NCI-H2171 treated with DMSO at 0.1 percent for 48 hours (cell line): ENCODE results near the gene PAIP1.
"Not testable (repeated sequence)": the region's sequence is repeated elsewhere in the genome, so short reads cannot be mapped to it uniquely, and the experiment has no call there.

Experiments used
- DNase-seq: peaks from one replicate; lab custom pipeline; 2025; lab: John Stamatoyannopoulos, UW

PAIP1 gene, protein sequence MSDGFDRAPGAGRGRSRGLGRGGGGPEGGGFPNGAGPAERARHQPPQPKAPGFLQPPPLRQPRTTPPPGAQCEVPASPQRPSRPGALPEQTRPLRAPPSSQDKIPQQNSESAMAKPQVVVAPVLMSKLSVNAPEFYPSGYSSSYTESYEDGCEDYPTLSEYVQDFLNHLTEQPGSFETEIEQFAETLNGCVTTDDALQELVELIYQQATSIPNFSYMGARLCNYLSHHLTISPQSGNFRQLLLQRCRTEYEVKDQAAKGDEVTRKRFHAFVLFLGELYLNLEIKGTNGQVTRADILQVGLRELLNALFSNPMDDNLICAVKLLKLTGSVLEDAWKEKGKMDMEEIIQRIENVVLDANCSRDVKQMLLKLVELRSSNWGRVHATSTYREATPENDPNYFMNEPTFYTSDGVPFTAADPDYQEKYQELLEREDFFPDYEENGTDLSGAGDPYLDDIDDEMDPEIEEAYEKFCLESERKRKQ

DNA sequence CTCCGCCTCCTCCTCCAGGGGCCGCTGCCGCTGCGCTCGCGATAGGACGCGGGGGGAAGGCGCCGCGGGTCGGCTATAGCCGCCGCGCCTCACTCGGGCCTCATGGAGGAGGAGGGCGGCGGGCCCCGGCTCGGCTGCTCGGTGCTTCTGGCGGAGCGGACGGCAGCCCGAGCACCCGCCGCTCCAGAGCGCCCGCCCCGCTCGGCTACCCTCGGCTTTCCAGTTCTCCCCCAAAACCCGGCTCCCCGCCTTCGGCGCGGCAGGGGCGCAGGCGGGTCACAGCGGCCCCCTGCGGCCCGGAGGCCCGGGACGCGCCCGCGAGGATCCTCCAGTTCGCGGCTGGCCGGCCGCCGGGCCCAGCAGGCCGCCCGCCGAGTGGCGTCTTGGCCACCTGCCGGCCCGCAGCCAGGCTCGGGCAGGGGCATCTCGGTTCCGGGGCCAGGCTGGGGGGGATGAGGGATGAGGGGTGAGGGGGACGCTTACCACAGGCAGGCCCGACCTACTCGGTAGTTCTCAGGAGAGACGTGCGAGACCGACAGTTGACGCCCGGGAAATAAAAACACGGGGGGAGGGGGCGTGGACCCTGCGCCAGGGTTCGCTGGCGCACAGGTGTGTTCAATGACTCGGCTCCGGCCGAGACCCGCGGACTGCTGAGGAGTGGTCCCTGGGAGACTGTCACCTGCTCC, at the start of gene PAIP1:
TSS of gene PAIP1 (minus strand) at position 221 of the 686 bp plus-strand sequence. CDS start 231 bp downstream, outside the sequence.
- peak; percentile 92 for DNase-seq

DNA sequence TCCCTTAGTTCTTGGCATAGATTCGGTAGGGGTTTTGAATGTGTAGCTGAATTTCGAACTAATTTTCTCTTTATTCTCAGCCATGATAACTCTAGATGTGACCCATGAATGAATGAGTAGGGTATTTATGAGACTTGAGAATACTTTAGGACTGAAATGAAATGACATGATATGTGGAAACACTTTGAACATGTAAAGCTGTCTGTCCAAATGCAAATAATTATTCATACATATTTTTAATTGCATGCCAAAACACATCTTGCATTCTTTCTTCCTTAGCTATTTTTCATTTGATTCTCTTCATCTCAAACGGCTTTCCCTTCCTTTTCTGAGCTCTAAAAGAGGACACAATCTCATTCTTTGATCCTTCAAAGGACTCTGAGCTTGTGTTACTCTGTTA, 49.5 kb upstream of the PAIP1 start:
- no peak for DNase-seq

DNA sequence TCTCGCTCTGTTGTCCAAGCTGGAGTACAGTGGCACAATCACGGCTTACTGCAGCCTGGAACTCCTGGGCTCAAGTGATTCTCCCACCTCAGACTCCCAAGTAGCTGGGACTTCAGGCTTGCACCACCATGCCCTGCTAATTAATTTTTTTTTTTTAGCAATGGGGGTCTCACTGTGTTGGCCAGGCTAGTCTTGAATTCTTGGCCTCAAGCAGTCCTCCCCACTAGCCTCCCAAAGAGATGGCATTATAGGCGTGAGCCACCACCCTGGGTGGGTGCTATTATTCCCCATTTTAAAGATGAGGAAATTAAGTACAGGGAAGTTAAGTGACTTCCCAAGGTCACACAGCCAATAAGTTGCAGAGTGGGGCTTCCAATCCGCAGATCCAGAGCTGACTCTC, 47.8 kb upstream of the PAIP1 start:
- DNase-seq: no peak

DNA sequence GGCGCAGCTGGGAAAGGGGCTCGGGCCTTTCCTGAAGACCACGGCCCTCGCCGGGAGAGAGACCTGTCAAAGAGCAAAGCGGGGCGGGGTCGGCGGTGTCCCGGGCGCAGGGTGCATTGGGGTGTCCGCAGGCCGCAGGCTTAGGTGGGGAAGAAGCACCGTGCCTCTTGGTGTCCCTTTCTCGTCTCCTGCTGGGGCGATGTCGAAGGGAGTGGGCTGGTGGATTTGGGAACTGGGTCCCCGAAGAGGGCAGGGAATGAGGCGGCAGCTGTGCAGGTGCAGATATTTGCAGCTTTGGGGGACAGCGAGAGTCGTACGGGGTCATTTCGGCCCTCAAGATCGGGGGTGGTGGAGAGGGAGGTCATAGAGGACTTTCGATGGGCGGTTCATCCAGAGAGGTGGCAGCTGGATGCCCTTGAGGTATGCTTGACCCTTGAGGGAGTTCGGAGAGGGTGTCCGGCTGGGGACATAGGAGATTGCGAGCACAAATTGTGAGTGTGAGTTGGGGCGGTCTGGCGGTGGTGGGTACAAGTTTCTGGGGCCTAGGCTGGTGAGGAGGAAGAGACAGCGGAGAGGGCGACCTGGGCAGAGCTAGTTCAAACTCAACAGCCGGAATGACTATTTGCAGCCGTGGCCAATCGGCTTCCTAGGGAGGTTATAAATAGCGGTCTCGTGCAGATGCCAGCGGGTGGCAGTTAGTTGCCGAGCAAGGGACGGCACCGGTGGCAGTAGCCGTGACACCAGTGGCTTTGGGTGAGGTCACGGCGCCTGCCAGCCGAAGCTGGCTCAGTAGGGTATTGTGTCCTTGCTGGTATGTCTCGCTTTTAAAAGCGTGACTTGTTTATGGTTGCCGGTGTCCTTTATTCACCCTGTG, 46.7 kb upstream of the PAIP1 start:
- DNase-seq: no peak

DNA sequence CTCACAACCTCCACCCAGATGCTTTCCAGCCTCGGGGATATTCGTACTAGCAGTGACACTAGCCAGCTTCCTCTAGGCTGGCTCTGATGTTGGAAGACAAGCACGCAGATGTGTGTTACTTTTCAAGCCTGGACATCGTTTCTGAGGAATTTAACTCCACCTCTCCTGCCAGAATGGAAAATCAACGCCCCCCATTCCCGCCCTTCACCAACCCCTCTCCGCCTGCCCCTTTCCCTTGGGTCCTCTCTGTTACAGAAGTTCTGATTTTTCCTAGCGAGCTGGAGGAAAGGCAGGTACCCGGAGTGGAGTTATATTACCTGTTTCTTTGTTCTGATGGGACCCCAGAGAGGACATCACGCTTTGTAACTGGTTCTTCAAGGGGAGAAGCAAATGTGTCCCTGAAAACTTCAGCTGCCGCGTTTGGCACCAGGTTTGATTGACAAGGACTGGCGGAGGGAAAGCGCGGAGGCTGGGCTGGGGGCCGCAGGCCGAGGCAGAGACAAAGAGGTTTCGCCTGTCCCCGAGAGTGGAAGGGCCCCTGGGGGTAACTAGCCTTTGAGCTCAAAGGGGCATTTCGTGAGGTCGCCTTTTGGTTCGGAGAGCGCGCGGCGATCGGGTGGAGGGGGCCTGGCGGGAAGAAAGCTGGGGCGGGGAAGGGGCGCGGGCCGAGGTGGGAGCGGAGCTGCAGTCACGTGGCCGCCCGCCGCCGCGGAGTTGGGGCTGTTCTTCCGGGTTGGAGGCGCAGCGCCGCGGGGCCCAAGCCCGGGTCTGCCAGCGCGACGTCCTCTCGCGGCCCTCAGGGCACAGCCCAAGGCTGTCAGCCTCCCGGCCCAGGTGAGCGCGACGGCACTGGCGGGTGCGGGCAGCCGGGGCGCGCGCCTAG, 45.8 kb upstream of the PAIP1 start, which contains the start of gene NNT:
TSS of gene NNT (plus strand) at position 720 of the 883 bp plus-strand sequence. CDS start 6,016 bp downstream, outside the sequence.
- peak; percentile 83 for DNase-seq

DNA sequence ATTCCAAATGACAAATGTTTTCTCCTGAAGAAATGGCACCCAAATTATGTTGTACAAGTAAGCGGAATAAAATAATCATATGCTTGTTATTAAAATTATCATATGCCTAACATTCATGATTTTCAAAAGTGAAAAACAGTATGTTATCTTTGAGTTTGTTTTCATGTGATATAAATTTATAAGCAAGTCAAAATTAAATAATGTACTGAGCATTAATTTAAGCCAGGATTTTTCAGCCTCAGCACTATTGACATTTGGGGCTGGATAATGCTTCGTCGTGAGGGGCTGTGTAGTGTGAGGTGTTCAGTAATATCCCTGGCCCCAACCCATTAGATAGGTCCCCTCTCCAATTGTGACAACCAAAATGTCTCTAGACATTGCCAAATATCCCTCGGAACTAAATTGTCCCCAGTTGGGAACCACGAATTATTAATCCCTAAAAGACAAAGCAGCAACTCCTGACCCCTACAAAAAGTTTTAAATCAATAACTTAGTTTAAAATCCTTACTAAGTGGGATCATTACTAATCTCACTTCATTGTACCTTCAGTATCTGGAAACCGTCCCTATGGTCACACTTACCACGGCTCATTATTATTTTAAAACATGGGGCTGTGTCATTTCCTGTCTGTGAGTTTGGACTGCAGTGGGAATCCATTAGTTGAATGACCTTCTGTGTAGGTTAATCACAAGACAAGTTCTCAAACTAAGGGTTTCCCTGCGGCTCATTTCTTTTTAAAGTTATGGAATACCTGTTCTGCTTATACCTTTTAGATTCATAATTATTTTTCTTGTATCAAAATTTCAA, 44.8 kb upstream of the PAIP1 start:
- no peak for DNase-seq

DNA sequence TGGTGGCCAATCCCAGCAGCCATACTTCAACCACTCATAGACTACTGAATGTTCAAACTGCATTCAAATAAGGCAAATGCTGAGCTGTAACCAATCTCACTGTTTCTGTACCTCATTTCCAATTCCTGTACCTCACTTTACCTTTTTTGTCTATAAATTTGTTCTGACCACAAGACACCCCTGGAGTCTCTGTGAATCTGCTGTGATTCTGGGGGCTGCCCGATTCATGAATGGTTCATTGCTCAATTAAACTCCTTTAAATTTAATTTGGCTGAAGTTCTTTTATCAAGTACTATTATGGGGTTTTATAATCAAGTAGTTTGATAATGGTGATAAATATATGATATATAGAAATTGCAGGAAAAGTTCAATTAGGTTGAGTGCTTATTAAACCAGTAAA, 42.0 kb upstream of the PAIP1 start:
- DNase-seq: not testable (repeated sequence)

DNA sequence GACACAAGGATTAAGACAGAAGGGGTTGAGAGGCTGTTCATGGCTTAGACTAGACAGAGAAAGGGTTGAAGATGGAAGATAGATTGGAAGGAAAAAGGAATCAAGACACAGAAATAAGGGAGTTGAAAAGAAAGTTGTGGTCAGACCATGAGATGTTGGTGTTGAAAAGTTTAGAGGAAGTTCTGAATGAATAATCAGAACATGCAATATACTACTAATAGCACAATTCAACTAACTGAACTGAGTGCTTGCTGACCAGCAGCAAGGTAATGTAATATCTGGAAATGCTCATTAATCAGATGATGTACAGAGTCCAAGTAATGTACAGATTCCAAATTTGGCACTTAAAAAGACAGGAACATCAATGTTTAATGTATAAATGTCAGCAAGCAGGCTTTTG, 35.5 kb upstream of the PAIP1 start:
- DNase-seq: no peak

DNA sequence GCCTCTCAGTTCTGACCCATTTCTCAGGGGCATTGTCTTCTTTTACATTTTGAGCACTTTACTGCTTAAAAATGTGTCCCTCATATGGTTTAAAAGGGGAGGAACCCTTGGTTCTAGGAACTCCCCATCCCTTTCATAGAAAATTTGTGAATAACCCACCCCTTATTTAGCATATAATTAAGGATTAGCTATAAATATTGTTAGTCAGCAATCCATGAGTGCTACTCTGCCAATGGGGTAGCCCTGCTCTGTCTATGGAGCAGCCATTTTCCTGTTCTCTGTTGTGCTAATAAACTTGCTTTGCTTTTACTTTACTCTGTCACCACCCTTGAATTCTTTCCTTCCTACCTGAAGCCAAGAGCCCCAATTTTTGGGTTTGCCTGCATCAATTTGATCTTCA, 33.8 kb upstream of the PAIP1 start:
- no peak for DNase-seq

DNA sequence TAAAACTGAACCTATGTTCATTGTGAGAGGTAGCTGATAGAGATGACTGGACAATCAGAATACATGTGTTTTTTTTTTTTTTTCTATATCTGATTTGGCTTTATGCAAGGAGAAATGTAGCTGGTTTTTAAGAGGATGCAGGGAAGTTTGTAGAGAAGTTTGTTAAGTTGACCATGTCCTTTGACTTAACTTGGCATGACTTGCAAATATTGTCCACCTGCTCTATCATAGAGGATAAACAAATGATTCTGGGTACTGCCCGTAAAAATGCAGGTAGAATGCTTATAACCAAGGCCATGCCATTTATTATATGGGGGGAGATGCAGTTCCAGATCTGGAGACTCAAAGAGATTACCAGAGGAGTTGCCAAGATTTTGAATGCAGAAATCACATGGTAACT, 32.4 kb upstream of the PAIP1 start:
- no peak for DNase-seq

DNA sequence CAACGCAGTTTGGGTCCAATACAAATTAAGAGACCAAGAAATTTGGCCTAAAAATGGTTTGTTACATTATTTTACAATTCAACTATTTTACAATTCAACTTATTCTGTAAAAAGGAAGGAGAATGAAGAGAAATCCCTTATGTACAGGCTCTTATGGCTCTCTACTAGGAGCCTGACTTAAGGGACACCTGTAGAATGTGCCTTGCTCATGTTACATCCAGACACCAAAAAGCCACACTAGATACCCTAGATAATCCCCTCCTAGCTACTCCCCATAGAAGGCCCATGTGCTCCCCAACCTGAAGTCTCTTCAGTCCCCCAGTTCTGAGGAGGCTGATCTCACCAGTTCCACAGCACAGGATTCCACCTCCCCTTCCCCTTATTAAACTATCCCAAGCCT, 32.0 kb upstream of the PAIP1 start:
- DNase-seq: no peak

DNA sequence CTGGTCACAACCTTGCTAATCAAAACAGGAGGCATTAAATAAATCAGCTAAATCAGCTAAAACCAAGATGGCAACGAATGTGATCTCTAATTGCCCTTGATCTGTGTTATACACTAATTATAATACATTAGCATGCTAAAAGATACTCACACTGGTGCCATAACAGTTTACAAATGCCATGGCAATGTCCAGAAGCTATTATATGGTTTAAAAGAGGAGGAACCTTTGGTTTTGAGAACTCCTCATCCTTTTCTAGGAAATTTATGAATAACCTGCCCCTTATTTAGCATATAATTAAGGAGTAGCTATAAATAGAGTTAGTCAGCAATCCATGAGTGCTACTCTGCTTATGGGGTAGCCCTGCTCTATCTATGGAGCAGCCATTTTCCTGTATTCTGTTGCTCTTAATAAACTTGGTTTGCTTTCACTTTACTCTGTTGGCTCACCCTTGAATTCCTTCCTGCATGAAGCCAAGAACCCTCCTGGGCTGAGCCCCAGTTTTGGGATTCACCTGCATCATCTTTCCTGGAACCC, 27.4 kb upstream of the PAIP1 start:
- DNase-seq: no peak

DNA sequence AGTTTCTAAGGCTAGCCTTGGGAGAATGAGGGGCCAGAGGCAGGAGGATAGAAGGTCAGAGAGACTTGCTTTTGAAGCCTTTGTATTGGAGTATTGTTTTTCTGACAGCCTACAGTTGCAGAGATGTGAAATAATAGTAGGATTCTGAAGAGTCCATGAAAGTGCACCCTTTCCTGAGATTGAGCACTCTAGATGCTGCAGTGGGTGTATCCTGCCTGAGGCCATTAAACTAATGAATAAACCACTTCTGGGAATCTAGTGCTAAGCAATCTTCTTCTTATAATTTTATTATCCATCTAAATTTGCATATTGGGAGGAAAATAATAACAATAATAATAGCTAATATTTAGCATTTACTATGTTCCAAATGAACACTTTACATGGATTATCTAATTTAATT, 26.8 kb upstream of the PAIP1 start:
- no peak for DNase-seq

DNA sequence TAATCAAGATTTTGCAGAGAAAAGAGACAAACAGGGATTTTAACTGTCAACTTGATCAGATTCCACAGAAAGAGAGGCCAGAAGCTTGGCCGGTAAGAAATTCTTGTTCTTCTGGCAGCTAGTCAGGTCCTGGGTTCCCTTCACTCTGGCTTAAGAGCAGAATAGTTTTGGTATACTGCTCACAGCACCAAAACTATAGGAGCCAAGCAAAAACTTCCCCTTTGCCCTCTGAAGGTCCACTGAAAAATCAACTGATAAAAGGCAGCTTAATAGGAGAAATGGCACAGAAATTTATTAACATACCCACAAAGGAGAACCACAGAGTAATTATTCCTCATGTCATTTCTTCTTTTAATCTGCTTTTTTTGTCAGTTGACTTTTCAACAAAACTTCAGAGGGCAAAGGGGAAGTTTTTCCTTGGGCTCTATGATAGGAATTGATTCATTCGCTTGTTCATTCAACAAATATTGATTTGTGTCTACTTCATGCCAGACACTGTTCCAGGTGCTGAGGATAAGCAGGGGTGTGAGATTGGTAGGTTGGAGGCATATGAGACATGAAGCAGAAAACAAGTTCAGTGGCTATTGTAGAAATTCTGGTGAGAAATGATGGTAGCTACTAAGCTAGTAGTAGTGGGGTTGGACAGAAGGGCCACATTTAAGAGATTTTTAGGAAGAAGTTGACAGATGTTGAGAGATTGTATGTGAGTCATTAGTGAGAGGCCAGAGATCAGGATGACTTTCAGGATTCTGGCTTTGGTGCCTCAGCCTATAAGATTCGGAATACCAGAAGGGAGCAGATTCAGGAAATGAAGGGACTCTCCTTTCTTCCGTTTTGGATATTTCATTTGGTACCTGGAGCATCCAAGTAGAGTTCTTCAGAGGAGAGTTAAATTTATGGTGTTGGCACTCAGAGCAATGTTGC, 25.5 kb upstream of the PAIP1 start:
- no peak for DNase-seq

DNA sequence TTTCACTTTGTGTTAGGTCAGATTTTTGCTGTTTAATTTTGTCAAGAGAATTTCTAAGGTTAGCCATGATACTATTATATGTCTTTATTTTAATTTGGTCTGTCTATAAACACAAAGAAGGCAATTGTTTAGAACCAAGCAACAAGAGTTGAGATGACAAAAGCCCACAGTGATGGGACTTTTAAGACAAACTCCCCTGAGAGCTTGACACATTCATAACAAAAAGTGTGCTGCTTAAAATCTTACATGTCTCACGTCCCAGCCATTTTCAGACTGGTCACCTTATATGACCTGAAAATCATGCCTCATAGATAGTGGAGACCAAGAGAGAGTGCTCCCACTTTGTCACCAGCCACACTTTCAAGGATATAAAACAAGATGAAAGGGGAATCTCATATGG, 24.5 kb upstream of the PAIP1 start:
- no peak for DNase-seq

DNA sequence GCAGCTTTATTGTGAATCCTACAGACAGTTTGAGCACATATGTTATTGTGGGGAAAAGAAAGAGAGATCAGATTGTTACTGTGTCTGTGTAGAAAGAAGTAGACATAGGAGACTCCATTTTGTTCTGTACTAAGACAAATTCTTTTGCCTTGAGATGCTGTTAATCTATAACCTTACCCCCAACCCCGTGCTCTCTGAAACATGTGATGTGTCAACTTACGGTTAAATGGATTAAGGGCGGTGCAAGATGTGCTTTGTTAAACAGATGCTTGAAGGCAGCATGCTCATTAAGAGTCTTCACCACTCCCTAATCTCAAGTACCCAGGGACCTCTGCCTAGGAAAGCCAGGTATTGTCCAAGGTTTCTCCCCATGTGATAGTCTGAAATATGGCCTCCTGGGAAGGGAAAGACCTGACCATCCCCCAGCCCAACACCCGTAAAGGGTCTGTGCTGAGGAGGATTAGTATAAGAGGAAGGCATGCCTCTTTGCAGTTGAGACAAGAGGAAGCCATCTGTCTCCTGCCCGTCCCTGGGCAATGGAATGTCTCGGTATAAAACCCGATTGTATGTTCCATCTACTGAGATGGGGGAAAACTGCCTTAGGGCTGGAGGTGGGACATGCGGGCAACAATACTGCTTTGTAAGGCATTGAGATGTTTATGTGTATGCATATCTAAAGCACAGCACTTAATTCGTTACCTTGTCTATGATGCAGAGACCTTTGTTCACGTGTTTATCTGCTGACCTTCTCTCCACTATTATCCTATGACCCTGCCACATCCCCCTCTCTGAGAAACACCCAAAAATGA, 23.7 kb upstream of the PAIP1 start:
- DNase-seq: not testable (repeated sequence)

DNA sequence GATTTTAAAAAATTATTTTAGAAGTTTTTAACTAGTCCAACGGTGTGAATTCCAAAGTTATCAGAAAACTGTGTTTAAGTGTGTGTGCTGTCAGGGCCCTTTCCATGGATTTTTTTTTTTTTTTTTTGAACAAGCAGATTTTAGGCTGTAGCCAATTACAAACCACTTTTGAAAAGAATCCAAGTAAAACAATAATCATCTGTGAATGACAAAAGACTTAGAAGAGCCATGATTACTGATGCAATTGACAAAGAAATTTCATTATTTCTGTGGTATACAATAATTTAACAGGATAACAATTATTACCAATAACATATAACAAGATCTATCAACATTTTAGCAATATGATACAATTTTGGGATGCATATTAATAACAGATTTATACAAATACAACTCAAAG, 16.2 kb upstream of the PAIP1 start:
- no peak for DNase-seq

DNA sequence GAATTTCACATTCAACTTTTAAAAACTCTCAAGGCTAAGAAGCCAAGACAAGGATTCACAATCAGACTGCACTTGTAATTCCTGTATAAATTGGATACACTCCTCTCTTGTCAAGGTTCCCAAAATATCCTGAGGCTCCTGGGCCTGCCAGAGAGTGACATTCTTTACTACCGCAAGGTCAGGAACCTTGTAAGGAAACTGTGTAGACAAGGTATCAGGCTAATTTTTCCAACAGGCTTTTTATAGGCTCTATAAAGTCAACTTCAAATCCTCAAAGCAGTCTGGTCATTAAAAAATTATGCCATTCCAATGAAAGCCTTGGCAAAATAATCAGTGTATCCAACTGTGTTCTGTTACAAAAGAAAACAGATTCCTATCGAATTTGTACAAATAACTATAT, 15.5 kb upstream of the PAIP1 start:
- no peak for DNase-seq
